Prostate gland (tissue), 2 donors: ENCODE results near the gene ATP8B3.

Experiments used
- CTCF ChIP-seq, 4 experiments: fragments of 200-600 bp in 2 of 4; fragments of 450-650 bp in 2 of 4; sonication (generic) in 2 of 4; IDR thresholded peaks; 1 replicate in 3 of 4; 2 replicates in 1 of 4; pipeline ENCODE4 v1.5.1; 2016 to 2019; ENCODE audit warnings: antibody characterized with exemption in 4 of 4, mild to moderate bottlenecking in 2 of 4, moderate library complexity in 2 of 4
- POLR2A ChIP-seq: fragments of 450-650 bp; IDR thresholded peaks from one replicate; pipeline ENCODE4 v1.6.1; 2016; ENCODE audit warnings: antibody characterized with exemption, mild to moderate bottlenecking
- POLR2AphosphoS5 ChIP-seq: sonication (generic); formaldehyde crosslinking; IDR thresholded peaks from one replicate; pipeline ENCODE4 v1.6.1; 2017; ENCODE audit warnings: antibody characterized with exemption

GRCh38 chr19:1812426-1813191 is 533 bp upstream of the ATP8B3 start:
- TF ChIP-seq CTCF (IDR thresholded peaks at IDR 0.05) (peak in 3 of 4 experiments; percentile 30 to 53 (median 49)), POLR2A (peak; percentile 18), POLR2AphosphoS5 (no peak)
